A549 (cell line): ENCODE data around the gene DCD. TPM values are rescaled to one million over a fixed set of nuclear protein-coding genes. Genes with fewer than 3 reads are reported as not detected.
A peak's percentile ranks its signal among the peaks of the same experiment; 100 is the strongest.

Experiments used
- ATAC-seq, 2 experiments: fragments of 200-7000 bp in 1 of 2; fragments of >200 bp in 1 of 2; cut with Nextera tagmentation in 1 of 2; cut with Tn5 transposase in 1 of 2; 3 replicates each; pipeline versions ENCODE4 v1.8.0 to v1.9.1; 2018 to 2020; ENCODE audit warnings: mild to moderate bottlenecking in 1 of 2, moderate library complexity in 1 of 2
- CTCF ChIA-PET: fragments of 300-600 bp; sonication (Branson Sonifier 250); formaldehyde crosslinking; extraction: SDS; loops from one replicate; lab custom pipeline; 2021; ENCODE audit warnings: antibody characterized with exemption, inconsistent platforms; lab: Yijun Ruan, JAX
- POLR2A ChIA-PET: fragments of 350-600 bp; formaldehyde crosslinking; extraction: SDS; loops from one replicate; lab custom pipeline; 2021; ENCODE audit warnings: antibody characterized with exemption, inconsistent platforms; lab: Yijun Ruan, JAX
- DNase-seq, 2 experiments: peaks; one replicate each; pipeline versions ENCODE4 v3.0.0 to v3.0.0-alpha.2; 2011 to 2016; ENCODE audit warnings: low read depth in 1 of 2, low spot score in 1 of 2
- FAIRE-seq: peaks from 2 replicates; lab custom pipeline; 2011; peaks lifted over from hg19 to GRCh38; lab: Jason Lieb, UNC
- H3K27ac ChIP-seq, 2 experiments: fragments of >200 bp; sonication (Bioruptor Twin); formaldehyde crosslinking; 3 replicates each; pipeline ENCODE4 v1.5.1; 2016 to 2017
- H3K4me1 ChIP-seq: fragments of >200 bp; sonication (Bioruptor Twin); formaldehyde crosslinking; 3 replicates; pipeline ENCODE4 v1.6.1; 2016
- H3K4me2 ChIP-seq: fragments of >200 bp; sonication (Bioruptor Twin); formaldehyde crosslinking; 3 replicates; pipeline ENCODE4 v1.6.1; 2016
- H3K4me3 ChIP-seq: fragments of >200 bp; sonication (Bioruptor Twin); formaldehyde crosslinking; 3 replicates; pipeline ENCODE4 v1.5.1; 2016
- H3K9me3 ChIP-seq: fragments of >200 bp; sonication (Bioruptor Twin); formaldehyde crosslinking; 3 replicates; pipeline ENCODE4 v1.6.1; 2016
- CBX2 ChIP-seq: fragments of 200-600 bp; sonication (generic); IDR thresholded peaks from 2 replicates; pipeline ENCODE4 v1.6.1; 2016; ENCODE audit warnings: low read depth, mild to moderate bottlenecking, borderline replicate concordance
- CEBPB ChIP-seq, 2 experiments: fragments of >200 bp in 1 of 2; sonication (Bioruptor Twin) in 1 of 2; formaldehyde crosslinking in 1 of 2; IDR thresholded peaks; 2 replicates each; pipeline ENCODE4 v1.6.1; 2012 to 2016
- CTCF ChIP-seq: fragments of >200 bp; sonication (Bioruptor Twin); formaldehyde crosslinking; IDR thresholded peaks from 3 replicates; pipeline ENCODE4 v1.5.1; 2016
- E2F6 ChIP-seq: IDR thresholded peaks from 2 replicates; pipeline ENCODE4 v1.6.1; 2012; ENCODE audit warnings: low read depth, borderline replicate concordance
- EP300 ChIP-seq, 2 experiments: fragments of >200 bp; sonication (Bioruptor Twin); formaldehyde crosslinking; IDR thresholded peaks; 2 replicates in 1 of 2; 3 replicates in 1 of 2; pipeline ENCODE4 v1.6.1; 2016 to 2017
- ESRRA ChIP-seq: fragments of 150-350 bp; IDR thresholded peaks from 2 replicates; pipeline ENCODE4 v1.6.1; 2014; ENCODE audit warnings: mild to moderate bottlenecking, low read length, borderline replicate concordance
- HDAC2 ChIP-seq: fragments of 200-600 bp; sonication (generic); IDR thresholded peaks from 2 replicates; pipeline ENCODE4 v1.6.1; 2016
- HES2 ChIP-seq: fragments of >200 bp; sonication (Bioruptor Twin); formaldehyde crosslinking; IDR thresholded peaks from 2 replicates; pipeline ENCODE4 v1.6.1; 2016
- HOXA7 ChIP-seq: fragments of 250-450 bp; sonication (Bioruptor Pico); IDR thresholded peaks from 2 replicates; pipeline ENCODE4 v1.5.0; 2020; ENCODE audit warnings: mild to moderate bottlenecking, moderate library complexity
- HOXB5 ChIP-seq: fragments of 250-450 bp; sonication (Bioruptor Pico); IDR thresholded peaks from 2 replicates; pipeline ENCODE4 v1.5.0; 2020; ENCODE audit warnings: mild to moderate bottlenecking, moderate library complexity
- JUN ChIP-seq, 2 experiments: fragments of >200 bp; sonication (Bioruptor Twin); formaldehyde crosslinking; IDR thresholded peaks; 2 replicates in 1 of 2; 3 replicates in 1 of 2; pipeline ENCODE4 v1.6.1; 2016 to 2017
- JUNB ChIP-seq: fragments of >200 bp; sonication (Bioruptor Twin); formaldehyde crosslinking; IDR thresholded peaks from 2 replicates; pipeline ENCODE4 v1.6.1; 2016
- KDM1A ChIP-seq: fragments of 200-600 bp; sonication (generic); IDR thresholded peaks from 2 replicates; pipeline ENCODE4 v1.6.1; 2016; ENCODE audit warnings: low read depth, mild to moderate bottlenecking
- KDM5A ChIP-seq: fragments of 200-600 bp; sonication (generic); IDR thresholded peaks from 2 replicates; pipeline ENCODE4 v1.6.1; 2016; ENCODE audit warnings: antibody characterized with exemption, mild to moderate bottlenecking
- MAFK ChIP-seq: fragments of 450-650 bp; IDR thresholded peaks from 2 replicates; pipeline ENCODE4 v1.6.1; 2014; ENCODE audit not compliant: partially characterized antibody
- NFE2L2 ChIP-seq: fragments of 150-350 bp; conservative IDR thresholded peaks from 2 replicates; pipeline ENCODE4 v1.6.1; 2014; ENCODE audit warnings: low read length
- NR3C1 ChIP-seq: fragments of >200 bp; sonication (Bioruptor Twin); formaldehyde crosslinking; IDR thresholded peaks from 3 replicates; pipeline ENCODE4 v1.6.1; 2017
- PBX3 ChIP-seq: IDR thresholded peaks from 2 replicates; pipeline ENCODE4 v1.6.1; 2012
- RAD21 ChIP-seq, 2 experiments: fragments of >200 bp in 1 of 2; sonication (Bioruptor Twin) in 1 of 2; formaldehyde crosslinking in 1 of 2; IDR thresholded peaks in 1 of 2; conservative IDR thresholded peaks in 1 of 2; 2 replicates in 1 of 2; 3 replicates in 1 of 2; pipeline ENCODE4 v1.6.1; 2012 to 2018; ENCODE audit warnings: inconsistent platforms in 1 of 2
- RCOR1 ChIP-seq: fragments of 150-350 bp; IDR thresholded peaks from 2 replicates; pipeline ENCODE4 v1.6.1; 2014; ENCODE audit warnings: antibody characterized with exemption, low read length, low read depth
- REST ChIP-seq: fragments of 200-600 bp; sonication (generic); IDR thresholded peaks from 2 replicates; pipeline ENCODE4 v1.6.1; 2016; ENCODE audit warnings: antibody characterized with exemption, mild to moderate bottlenecking, moderate library complexity
- RFX5 ChIP-seq: fragments of 450-650 bp; IDR thresholded peaks from 2 replicates; pipeline ENCODE4 v1.7.1; 2014; ENCODE audit warnings: antibody characterized with exemption, mild to moderate bottlenecking, moderate library complexity
- USF2 ChIP-seq: fragments of 450-650 bp; IDR thresholded peaks from 2 replicates; pipeline ENCODE4 v1.6.1; 2014; ENCODE audit warnings: antibody characterized with exemption
- ZC3H11A ChIP-seq: fragments of 450-650 bp; IDR thresholded peaks from 2 replicates; pipeline ENCODE4 v1.6.1; 2014; ENCODE audit warnings: antibody characterized with exemption, mild to moderate bottlenecking
- ZSCAN20 ChIP-seq: fragments of 250-450 bp; sonication (Bioruptor Pico); IDR thresholded peaks from 2 replicates; pipeline ENCODE4 v1.8.0; 2022; ENCODE audit warnings: mild to moderate bottlenecking, moderate library complexity
- WGBS: methylation state at CpG from one replicate; pipeline ENCODE4 v1.1.6; 2017; ENCODE audit errors: missing lambda C conversion rate; 5-methylcytosine and 5-hydroxymethylcytosine counted together
- polyA plus RNA-seq, 4 experiments: library from polyadenylated mRNA; depleted of rRNA in 3 of 4; stranded (reverse); fragments of >200 nt; fragmentation: RNase III in 1 of 4; extraction: RNeasy Plus Mini Kit Qiagen cat#74134 plus additional on column Dnase treatment in 1 of 4; gene quantifications; 2 replicates in 3 of 4; 3 replicates in 1 of 4; pipeline ENCODE4 v1.2.3, GENCODE V29; 2011 to 2017

The DCD gene
- polyA plus RNA-seq, 2 of the 4 experiments (the other 2 are of a cell fraction) = not detected

- no peak for TF ChIP-seq JUN (IDR thresholded peaks at IDR 0.05)
- no peak for TF ChIP-seq HES2
- TF ChIP-seq RAD21 (conservative IDR thresholded peaks at IDR 0.05 in 1 of 2, IDR thresholded peaks at IDR 0.05 in 1 of 2) = no peak
- TF ChIP-seq REST = no peak
- no peak for TF ChIP-seq KDM5A
- TF ChIP-seq JUNB = no peak
- no peak for TF ChIP-seq KDM1A
- TF ChIP-seq MAFK = no peak
- no peak for TF ChIP-seq ESRRA
- no peak for TF ChIP-seq HOXB5 (CRISPR knock-in tag)
- no peak for TF ChIP-seq NR3C1
- no peak for TF ChIP-seq RFX5
- no peak for TF ChIP-seq USF2
- no peak for TF ChIP-seq CEBPB (IDR thresholded peaks at IDR 0.05)
- no peak for TF ChIP-seq HDAC2
- no peak for TF ChIP-seq ZC3H11A
- FAIRE-seq = no peak
- ChIA-PET CTCF (interaction anchor here (1.1 to 5.7 kb wide), 3 partner anchors 7 to 353 kb away, joined by 3 to 24 read pairs (median 6); no protein-coding TSS in a partner anchor), POLR2A (no interaction called here)
- Histone ChIP-seq H3K27ac (no peak overlapping the region), H3K4me3 (no peak overlapping the region), H3K4me2 (no peak overlapping the region), H3K9me3 (no peaks in the 10 kb centered on the region), H3K4me1 (no peaks in the 10 kb centered on the region)
- WGBS = 58% methylated on average over 5 of the region's 5 CpGs
- ATAC-seq = no peak
- no peak for DNase-seq
These were observed 44.3 kb downstream of the DCD start for GRCh38 chr12:54603872-54604271.

GRCh38 chr12:54603173-54603814 is 44.9 kb downstream of the DCD start:
- Histone ChIP-seq H3K9me3 (no peaks in the 10 kb centered on the region), H3K4me2 (no peak overlapping the region)
- ATAC-seq = peak; percentile 77 to 96; a peak in 5 of 6 replicates
- WGBS = 12% methylated on average over 8 of the region's 8 CpGs
- TF ChIP-seq ESRRA = no peak
- TF ChIP-seq HOXA7 = no peak
- no peak for TF ChIP-seq E2F6
- TF ChIP-seq CTCF = peak; percentile 66
- TF ChIP-seq ZSCAN20 (CRISPR knock-in tag) = no peak
- TF ChIP-seq EP300 (IDR thresholded peaks at IDR 0.05) = no peak
- TF ChIP-seq RCOR1 = no peak
- peak; percentile 33 to 43; a peak in 3 of 5 replicates for TF ChIP-seq RAD21 (conservative IDR thresholded peaks at IDR 0.05 in 1 of 2, IDR thresholded peaks at IDR 0.05 in 1 of 2)
- no peak for TF ChIP-seq PBX3
- no peak for TF ChIP-seq CBX2
- no peak for TF ChIP-seq NR3C1
- TF ChIP-seq NFE2L2 = no peak
- TF ChIP-seq, all 56 proteins: peak for 2
- Histone ChIP-seq H3K4me3 (no peak overlapping the region), H3K27ac (no peak overlapping the region), H3K4me1 (no peaks in the 10 kb centered on the region)
- FAIRE-seq (peak; percentile 73), DNase-seq (peak; percentile 84 to 87)
- POLR2A ChIA-PET = no interaction called here
- CTCF ChIA-PET = interaction anchor here (3.4 kb wide), 1 partner anchor 11 kb away, joined by 19 read pairs; no protein-coding TSS in a partner anchor
